HG03575 (cell line): ENCODE measurements around the gene DET1.

ENCODE experiments used
- ATAC-seq: cut with Tn5 transposase; IDR thresholded peaks from one replicate; pipeline ENCODE4 v1.9.1; 2021; ENCODE audit not compliant: unreplicated experiment, insufficient number of reproducible peaks, low FRiP score; ENCODE audit errors: extremely low read depth

DET1 gene

GRCh38 chr15:88509964-88510363, 36.5 kb downstream of the DET1 start:
- no peak for ATAC-seq

- ATAC-seq = no peak
Observed at GRCh38 chr15:88509321-88509720, 37.2 kb downstream of the DET1 start.

- ATAC-seq = no peak
Observed at GRCh38 chr15:88506628-88507027, 39.9 kb downstream of the DET1 start.

GRCh38 chr15:88505721-88506120, 40.8 kb downstream of the DET1 start:
- ATAC-seq = no peak

- ATAC-seq = no peak
Observed at GRCh38 chr15:88504445-88504844, 42.0 kb downstream of the DET1 start.

GRCh38 chr15:88498996-88499395, 47.5 kb downstream of the DET1 start:
- ATAC-seq = no peak

- no peak for ATAC-seq
Observed at GRCh38 chr15:88497109-88497765, 49.2 kb downstream of the DET1 start.

GRCh38 chr15:88493844-88494243, 52.6 kb downstream of the DET1 start:
- ATAC-seq = no peak

GRCh38 chr15:88491158-88491557, 55.3 kb downstream of the DET1 start:
- ATAC-seq = no peak

- no peak for ATAC-seq
Observed at GRCh38 chr15:88490036-88490435, 56.4 kb downstream of the DET1 start.

- no peak for ATAC-seq
Observed at GRCh38 chr15:88489321-88489720, 57.2 kb downstream of the DET1 start.

GRCh38 chr15:88487796-88488523, 58.5 kb downstream of the DET1 start:
- ATAC-seq = no peak

GRCh38 chr15:88487178-88487795, 59.2 kb downstream of the DET1 start:
- no peak for ATAC-seq

- no peak for ATAC-seq
Observed at GRCh38 chr15:88484682-88485331, 61.7 kb downstream of the DET1 start.

GRCh38 chr15:88482263-88482662, 64.2 kb downstream of the DET1 start:
- no peak for ATAC-seq

- ATAC-seq = no peak
Observed at GRCh38 chr15:88480981-88481380, 65.5 kb downstream of the DET1 start.

GRCh38 chr15:88479169-88479568, 67.3 kb downstream of the DET1 start:
- no peak for ATAC-seq

GRCh38 chr15:88477904-88478303, 68.6 kb downstream of the DET1 start:
- no peak for ATAC-seq

- ATAC-seq = no peak
Observed at GRCh38 chr15:88477126-88477525, 69.4 kb downstream of the DET1 start.

GRCh38 chr15:88476635-88477060, 69.8 kb downstream of the DET1 start:
- ATAC-seq = no peak
